Activated CD4-positive, alpha-beta memory T cell treated with anti-CD3 and anti-CD28 coated beads, Interleukin-2, amount 10 ng/mL, durations not matched to agents 7 days and 5 days (primary cell): ENCODE results near the gene IGLL5. TPM values are rescaled to one million over a fixed set of nuclear protein-coding genes. Genes with fewer than 3 reads are reported as not detected.

Experiments
- CTCF ChIA-PET: fragments of 350-600 bp; sonication (Branson Sonifier 250); formaldehyde crosslinking; loops from one replicate; lab custom pipeline; 2021; ENCODE audit warnings: antibody characterized with exemption, inconsistent platforms; lab: Charles Lee
- POLR2A ChIA-PET: fragments of 350-600 bp; sonication (Branson Sonifier 250); formaldehyde crosslinking; loops from one replicate; lab custom pipeline; 2021; ENCODE audit warnings: antibody characterized with exemption; lab: Charles Lee
- DNase-seq: peaks from one replicate; pipeline ENCODE4 v3.0.0-alpha.2; 2020
- H3K27ac Mint-ChIP-seq: one replicate; pipeline ENCODE4 v1.8.0; 2021; ENCODE audit warnings: mild to moderate bottlenecking, mixed read lengths
- H3K27me3 Mint-ChIP-seq: one replicate; pipeline ENCODE4 v1.8.0; 2021; ENCODE audit warnings: mixed read lengths
- H3K36me3 Mint-ChIP-seq: one replicate; pipeline ENCODE4 v1.8.0; 2021; ENCODE audit warnings: low read depth, mixed read lengths
- H3K4me1 Mint-ChIP-seq: one replicate; pipeline ENCODE4 v1.8.0; 2021; ENCODE audit warnings: mixed read lengths
- H3K4me3 Mint-ChIP-seq: one replicate; pipeline ENCODE4 v1.8.0; 2021; ENCODE audit warnings: mild to moderate bottlenecking, mixed read lengths
- H3K9me3 Mint-ChIP-seq: one replicate; pipeline ENCODE4 v1.8.0; 2021; ENCODE audit warnings: mixed read lengths
- total RNA-seq, 2 experiments: library from RNA; stranded (reverse); gene quantifications; one replicate each; pipeline ENCODE4 v1.2.3, GENCODE V29; 2021

IGLL5 gene
- total RNA-seq, 2 experiments from 2014 or later, result not detected

DNA sequence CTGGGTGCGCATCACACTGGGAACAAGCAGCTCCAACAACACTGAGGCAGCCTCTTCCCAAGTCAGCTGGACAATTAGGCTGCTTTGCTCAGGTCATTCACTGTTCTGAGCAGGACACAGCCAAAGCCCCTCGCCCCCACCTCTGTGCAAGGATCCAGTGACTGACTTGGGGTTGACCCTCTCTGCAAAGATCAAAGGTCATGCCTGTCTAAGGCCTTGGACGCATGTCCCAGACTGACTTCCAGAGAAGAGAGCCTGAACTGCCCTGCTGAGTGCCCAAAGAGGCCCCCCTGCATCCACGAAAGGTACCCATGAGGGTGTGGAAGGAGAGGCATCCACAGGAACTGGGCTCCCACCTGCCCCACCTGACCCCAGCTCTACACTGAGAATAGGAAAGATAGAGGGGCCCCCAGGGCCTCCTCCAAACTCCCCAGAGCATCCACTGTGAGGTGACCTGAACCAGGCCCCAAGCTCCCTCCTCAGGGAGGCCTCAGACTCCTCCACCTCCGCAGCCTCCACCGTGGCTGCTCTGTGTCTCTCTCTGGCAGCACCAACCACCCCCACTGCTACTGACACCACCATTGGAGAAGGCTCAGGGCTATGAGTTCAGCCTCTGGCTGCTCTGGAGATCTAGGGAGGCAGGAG, 53.5 kb downstream of the IGLL5 start:
- peaks cover 20% of the 10 kb centered on the region for H3K27me3 Mint-ChIP-seq
- CTCF ChIA-PET, result interaction anchor here (0.6 to 6.4 kb wide), 8 partner anchors 9 to 196 kb away, joined by 3 to 43 read pairs (median 8); no protein-coding TSS in a partner anchor
- DNase-seq, result no peak
- POLR2A ChIA-PET, result interaction anchor here (1.0 to 3.1 kb wide), 2 partner anchors 57 to 61 kb away, joined by 3 to 13 read pairs; no protein-coding TSS in a partner anchor
- H3K4me3 Mint-ChIP-seq, result no peak overlapping the region
- no peaks in the 10 kb centered on the region for H3K9me3 Mint-ChIP-seq
- H3K36me3 Mint-ChIP-seq, result no peaks in the 10 kb centered on the region
- H3K27ac Mint-ChIP-seq, result no peak overlapping the region
- peaks cover 11% of the 10 kb centered on the region for H3K4me1 Mint-ChIP-seq

DNA sequence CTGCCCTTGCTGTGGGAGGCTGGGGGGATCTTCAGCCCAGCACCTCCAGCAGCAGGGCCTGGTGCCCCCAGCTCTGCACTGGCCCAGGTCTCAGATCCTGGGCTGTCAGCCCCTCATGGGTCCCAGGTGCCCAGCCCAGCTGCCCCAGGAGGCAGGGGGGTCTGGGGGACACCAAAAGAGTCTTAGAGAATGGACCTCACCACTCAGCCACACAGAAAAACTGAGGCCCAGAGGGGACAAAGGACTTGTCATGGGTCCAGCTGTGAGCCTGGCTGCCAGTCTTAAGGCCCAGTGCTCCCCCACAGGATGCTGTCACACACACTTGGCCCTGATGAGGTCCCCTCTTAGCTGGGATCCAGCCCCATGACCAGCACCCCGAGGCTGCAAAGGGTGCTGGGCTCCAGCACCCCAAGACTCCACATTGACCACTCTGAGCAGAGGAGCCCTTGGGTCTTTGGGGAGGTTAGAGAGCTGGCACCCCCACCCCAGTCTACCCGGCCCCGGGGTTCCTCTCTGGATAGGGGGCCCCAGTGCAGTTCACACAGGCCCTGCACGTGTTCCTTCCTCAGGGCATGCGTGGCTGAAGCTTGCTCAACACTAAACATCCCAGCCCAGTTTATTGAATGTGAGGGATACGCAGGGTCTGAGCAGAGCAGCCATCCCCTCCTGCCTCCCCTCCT, 54.4 kb downstream of the IGLL5 start:
- DNase-seq, result peak; percentile 15
- no peak overlapping the region for H3K4me3 Mint-ChIP-seq
- POLR2A ChIA-PET, result interaction anchor here (1.0 to 3.1 kb wide), 3 partner anchors 13 to 62 kb away, joined by 3 to 13 read pairs (median 5); no protein-coding TSS in a partner anchor

DNA sequence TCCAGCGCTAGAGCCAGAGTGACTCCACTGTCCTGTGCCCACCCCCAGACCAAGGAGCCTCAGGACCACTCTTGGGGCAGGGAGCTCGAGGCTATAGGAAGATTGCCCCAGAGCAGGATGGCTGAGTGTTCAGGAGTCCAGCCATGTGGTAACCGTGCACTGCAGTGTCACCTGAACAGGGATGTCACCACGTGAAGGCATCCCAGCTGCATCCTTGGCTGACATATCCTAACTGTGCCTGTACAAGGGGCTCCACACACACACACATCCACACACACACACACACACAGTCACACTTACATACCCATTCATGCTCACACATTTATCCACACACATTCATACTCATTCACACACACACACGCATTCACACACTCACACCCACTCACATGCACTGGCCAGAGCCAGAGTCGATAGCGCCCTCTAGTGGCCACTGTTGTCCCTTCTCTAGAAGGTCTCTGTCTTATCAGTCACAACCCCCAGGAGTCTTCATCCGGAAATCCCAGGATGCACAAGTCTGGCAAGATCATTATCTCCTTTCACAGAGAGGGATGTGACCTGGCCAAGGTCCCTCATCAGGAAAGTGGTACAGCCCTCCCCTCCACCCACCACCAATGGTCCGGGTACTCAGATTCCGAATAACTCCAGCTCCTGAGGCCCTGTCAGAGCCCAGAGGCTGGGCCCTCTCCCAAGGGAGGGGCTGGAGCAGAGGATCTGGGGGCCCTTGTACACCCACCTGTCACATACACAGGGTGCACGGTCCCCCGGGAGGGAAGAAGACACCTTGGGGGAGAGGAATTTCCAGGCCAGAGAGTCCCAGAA, 55.1 kb downstream of the IGLL5 start:
- no peak overlapping the region for H3K27ac Mint-ChIP-seq
- no peaks in the 10 kb centered on the region for H3K36me3 Mint-ChIP-seq
- H3K4me3 Mint-ChIP-seq, result no peak overlapping the region
- peak; percentile 84 for DNase-seq
- H3K4me1 Mint-ChIP-seq, result peaks cover 19% of the 10 kb centered on the region
- no peaks in the 10 kb centered on the region for H3K9me3 Mint-ChIP-seq
- POLR2A ChIA-PET, result interaction anchor here (2.0 to 3.1 kb wide), 2 partner anchors 14 to 58 kb away, joined by 5 to 13 read pairs; no protein-coding TSS in a partner anchor
- peaks cover 15% of the 10 kb centered on the region for H3K27me3 Mint-ChIP-seq
- CTCF ChIA-PET, result interaction anchor here (0.6 to 6.4 kb wide), 17 partner anchors 10 to 1590 kb away, joined by 3 to 43 read pairs (median 6); no protein-coding TSS in a partner anchor

More for the DNA sequence above, 54.4 kb downstream of the IGLL5 start:
- Mint-ChIP-seq H3K27me3 (peaks cover 18% of the 10 kb centered on the region), H3K9me3 (no peaks in the 10 kb centered on the region), H3K27ac (no peak overlapping the region), H3K36me3 (no peaks in the 10 kb centered on the region), H3K4me1 (peaks cover 13% of the 10 kb centered on the region)
- CTCF ChIA-PET, result interaction anchor here (0.6 to 6.4 kb wide), 17 partner anchors 10 to 1591 kb away, joined by 3 to 43 read pairs (median 3); no protein-coding TSS in a partner anchor

DNA sequence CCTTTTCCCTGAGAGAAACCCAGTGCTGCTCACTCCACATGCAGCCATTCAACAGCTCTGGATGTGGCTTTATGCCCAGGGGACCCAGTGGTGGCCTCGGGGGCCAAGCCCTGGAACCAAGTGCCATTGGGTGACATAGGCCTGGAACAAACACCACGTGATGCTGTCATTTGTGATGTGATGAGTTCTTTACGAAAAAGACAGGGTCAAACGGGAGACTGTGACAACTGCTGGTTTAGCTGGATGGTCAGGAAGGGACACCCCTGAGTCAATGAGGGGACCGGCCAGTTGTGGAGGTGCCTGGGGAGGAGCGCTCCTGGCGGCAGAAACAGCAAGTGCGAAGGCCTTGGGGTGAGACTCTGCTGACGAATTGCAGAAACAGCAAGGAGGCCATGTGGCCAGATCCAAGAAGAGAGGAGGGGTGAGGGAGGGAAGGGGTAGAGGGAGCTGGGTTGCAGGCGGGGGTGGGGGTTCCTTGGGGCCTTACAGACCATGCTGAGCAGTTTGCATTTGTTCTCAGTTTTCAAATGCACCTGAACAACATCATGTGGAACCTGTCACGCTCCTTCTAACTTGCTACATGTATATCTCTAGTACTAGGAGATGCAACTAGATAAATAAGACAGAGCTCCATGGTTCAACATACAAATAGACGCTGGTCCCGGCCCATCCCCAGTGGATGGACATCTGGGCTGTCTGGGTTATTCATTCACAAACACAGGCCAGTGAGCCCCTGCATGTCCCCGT, 56.1 kb downstream of the IGLL5 start:
- peaks cover 16% of the 10 kb centered on the region for H3K4me1 Mint-ChIP-seq
- ChIA-PET CTCF (interaction anchor here (0.6 to 6.4 kb wide), 11 partner anchors 11 to 191 kb away, joined by 3 to 43 read pairs (median 6); no protein-coding TSS in a partner anchor), POLR2A (interaction anchor here (2.0 to 3.1 kb wide), 2 partner anchors 15 to 59 kb away, joined by 5 to 13 read pairs; no protein-coding TSS in a partner anchor)
- H3K27ac Mint-ChIP-seq, result no peak overlapping the region
- DNase-seq, result peak; percentile 14
- no peaks in the 10 kb centered on the region for H3K36me3 Mint-ChIP-seq
- H3K9me3 Mint-ChIP-seq, result no peaks in the 10 kb centered on the region
- H3K4me3 Mint-ChIP-seq, result no peak overlapping the region
- H3K27me3 Mint-ChIP-seq, result peaks cover 8% of the 10 kb centered on the region

DNA sequence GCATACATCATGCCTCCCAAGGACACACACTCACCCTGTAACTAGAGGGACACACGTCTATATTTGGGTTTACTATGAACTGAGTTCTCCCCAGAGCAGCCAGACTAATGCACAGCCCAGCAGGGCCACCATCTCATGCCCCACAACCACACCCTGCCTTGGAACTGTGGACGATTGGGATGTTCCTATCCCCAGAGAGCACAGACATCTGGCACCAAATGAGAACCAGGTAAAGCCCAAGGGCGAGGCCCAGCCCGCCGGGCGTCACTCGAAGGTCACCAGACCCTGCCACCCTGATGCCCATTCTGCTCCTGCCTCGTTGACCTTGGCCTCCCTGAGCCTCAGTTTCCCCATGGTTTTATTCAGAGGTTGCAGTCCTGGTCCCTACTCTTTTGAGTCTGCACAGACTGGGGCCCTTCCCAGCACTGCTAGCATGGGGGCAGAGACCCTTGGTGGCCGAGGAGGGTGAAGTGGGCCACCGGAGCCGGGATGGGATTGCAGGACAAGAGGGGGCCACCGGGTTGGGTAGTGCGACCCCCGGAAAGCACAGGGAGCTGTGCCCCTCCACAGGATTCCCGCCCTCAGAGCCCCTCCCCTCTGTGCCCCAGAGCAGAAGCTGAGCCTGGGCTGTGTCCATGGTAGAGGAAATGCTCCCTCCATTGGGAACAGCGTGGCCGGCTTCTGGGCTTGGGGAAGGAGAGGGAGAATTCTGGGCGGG, 56.8 kb downstream of the IGLL5 start:
- peak; percentile 10 for DNase-seq
- CTCF ChIA-PET, result interaction anchor here (0.7 to 6.4 kb wide), 10 partner anchors 10 to 142 kb away, joined by 3 to 43 read pairs (median 5); no protein-coding TSS in a partner anchor
- POLR2A ChIA-PET, result interaction anchor here (1.0 kb wide), 1 partner anchor 9 kb away, joined by 3 read pairs; no protein-coding TSS in a partner anchor

DNA sequence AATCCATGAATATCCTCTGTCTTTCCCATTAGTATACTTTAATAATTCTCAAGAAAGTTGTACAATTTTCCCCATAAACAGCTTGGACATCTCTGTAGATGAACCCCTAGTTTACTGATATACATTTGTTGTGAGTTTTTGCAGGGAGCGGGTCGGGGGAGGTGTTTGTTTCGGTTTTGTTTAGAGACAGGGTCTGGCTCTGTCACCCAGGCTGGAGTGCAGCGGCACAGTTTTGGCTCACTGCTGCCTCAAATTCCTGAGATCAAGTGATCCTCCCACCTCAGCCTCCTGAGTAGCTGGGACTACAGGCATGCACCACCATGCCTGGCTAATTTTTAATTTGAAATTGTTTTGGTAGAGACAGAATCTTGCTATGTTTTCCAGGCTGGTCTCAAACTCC, 57.6 kb downstream of the IGLL5 start:
- peaks cover 5% of the 10 kb centered on the region for H3K27me3 Mint-ChIP-seq
- H3K4me1 Mint-ChIP-seq, result peaks cover 16% of the 10 kb centered on the region
- ChIA-PET CTCF (interaction anchor here (0.7 to 6.4 kb wide), 7 partner anchors 9 to 143 kb away, joined by 3 to 43 read pairs (median 5); no protein-coding TSS in a partner anchor), POLR2A (interaction anchor here (1.0 kb wide), 1 partner anchor 8 kb away, joined by 3 read pairs; no protein-coding TSS in a partner anchor)
- H3K4me3 Mint-ChIP-seq, result no peak overlapping the region
- H3K9me3 Mint-ChIP-seq, result no peaks in the 10 kb centered on the region
- H3K36me3 Mint-ChIP-seq, result no peaks in the 10 kb centered on the region
- DNase-seq, result peak; percentile 7
- no peak overlapping the region for H3K27ac Mint-ChIP-seq

More for the DNA sequence above, 56.8 kb downstream of the IGLL5 start:
- Mint-ChIP-seq H3K36me3 (no peaks in the 10 kb centered on the region), H3K4me1 (peaks cover 16% of the 10 kb centered on the region), H3K27me3 (peaks cover 8% of the 10 kb centered on the region), H3K27ac (no peak overlapping the region), H3K9me3 (no peaks in the 10 kb centered on the region), H3K4me3 (no peak overlapping the region)

Other genes starting within 250 kb of the IGLL5 start
- not detected for gene GGTLC2, start 243.2 kb upstream of the IGLL5 start, total RNA-seq
- gene GNAZ, start 182.7 kb downstream of the IGLL5 start, total RNA-seq, result under 1 TPM; 0.28 to 0.53 TPM